Measurements from ENCODE around the gene WHRN. TPM values are rescaled to one million over a fixed set of nuclear protein-coding genes. Genes with fewer than 3 reads are reported as not detected.

Gene WHRN
- total and polyA plus RNA-seq, 2 of the 13 experiments (the other 11 are each of a cell fraction or from before 2014, with no cell fraction given) = 2.3 to 5.3 TPM

- TF ChIP-seq ZNF609 (CRISPR knock-in tag; IDR thresholded peaks at IDR 0.05; ENCODE audit: borderline replicate concordance) (no peak), ZNF124 (CRISPR knock-in tag; IDR thresholded peaks at IDR 0.05) (0 out of 2 replicates have a peak, but pooled peaks have one; percentile 39), CHCHD3 (CRISPR knock-in tag; IDR thresholded peaks at IDR 0.05) (no peak), ZNF414 (CRISPR knock-in tag; IDR thresholded peaks at IDR 0.05) (no peak), HNF4G (IDR thresholded peaks at IDR 0.05; ENCODE audit: borderline replicate concordance, low read depth, low read length) (no peak), HNF4G (CRISPR knock-in tag; IDR thresholded peaks at IDR 0.05; ENCODE audit: borderline replicate concordance, low read depth) (no peak), ZNF674 (CRISPR knock-in tag; IDR thresholded peaks at IDR 0.05; ENCODE audit: low read depth) (0 out of 2 replicates have a peak, but pooled peaks have one; percentile 46), PAXIP1 (CRISPR knock-in tag; conservative IDR thresholded peaks at IDR 0.05) (peak; percentile 18; the same call in 1 of the 2 replicates), TFDP1 (CRISPR knock-in tag; IDR thresholded peaks at IDR 0.05; ENCODE audit: borderline replicate concordance) (peak; percentile 38; the same call in 1 of the 2 replicates), ZNF850 (CRISPR knock-in tag; conservative IDR thresholded peaks at IDR 0.05) (no peak), ZFX (CRISPR knock-in tag; IDR thresholded peaks at IDR 0.05; ENCODE audit: low read depth) (peak; percentile 50; the same call in 1 of the 2 replicates), DNMT3B (CRISPR knock-in tag; conservative IDR thresholded peaks at IDR 0.05) (no peak), CAMTA2 (CRISPR knock-in tag; IDR thresholded peaks at IDR 0.05; ENCODE audit: borderline replicate concordance) (peak; percentile 38; the same call in 1 of the 2 replicates), ZIK1 (CRISPR knock-in tag; IDR thresholded peaks at IDR 0.05; ENCODE audit: borderline replicate concordance, low read depth) (0 out of 2 replicates have a peak, but pooled peaks have one; percentile 45), CTCF (CRISPR knock-in tag; IDR thresholded peaks at IDR 0.05) (peak; percentile 17; the same call in 1 of the 2 replicates), ZNF3 (CRISPR knock-in tag; IDR thresholded peaks at IDR 0.05) (peak; percentile 78; the same call in 1 of the 2 replicates)
Measured at GRCh38 chr9:114397848-114398605, 107.2 kb downstream of the WHRN start (continued).

Measured in HepG2 (cell line).